ENCODE results near the gene PDLIM4.

The PDLIM4 gene

DNA sequence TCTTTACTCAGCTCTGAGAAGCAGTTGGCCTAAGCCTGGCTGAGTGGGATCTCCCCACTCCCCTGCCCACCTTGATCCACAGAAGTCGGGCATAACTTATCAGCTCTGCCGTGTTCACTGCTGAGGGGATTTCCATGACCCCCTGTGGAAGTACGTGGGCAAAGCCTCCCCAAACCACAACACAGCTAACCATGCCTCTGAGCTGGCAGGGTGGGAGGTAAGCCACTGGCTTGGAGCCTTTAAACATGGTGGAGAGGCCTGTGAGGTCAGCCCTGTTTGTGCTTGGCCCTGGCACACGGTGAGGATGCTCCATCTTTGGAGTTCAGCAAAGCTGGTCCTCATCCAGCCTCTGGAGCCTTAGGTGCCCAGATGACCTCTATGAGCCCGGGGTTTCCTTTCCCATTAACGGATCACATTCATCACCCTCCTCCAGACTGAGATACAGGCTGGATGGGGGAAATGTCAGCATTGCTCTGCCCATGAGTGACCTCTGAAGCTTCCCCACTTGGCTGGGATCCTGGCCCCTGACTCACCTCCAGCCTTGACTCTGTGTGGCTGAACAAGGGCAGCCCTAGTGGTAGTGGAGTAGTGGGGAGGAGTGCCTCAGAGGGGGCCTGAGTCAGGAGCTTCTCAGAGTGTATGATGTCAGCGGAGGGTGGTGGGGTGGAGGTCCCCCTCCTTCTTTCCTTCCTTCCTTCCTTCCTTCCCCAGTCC lies 6.2 kb downstream of the PDLIM4 start:
- Histone ChIP-seq H3K36me3 (ENCODE audit: insufficient read depth, low read length) (no peaks in the 10 kb centered on the region), H3K27ac (ENCODE audit: low read depth, low read length) (no peak overlapping the region), H3K4me1 (ENCODE audit: insufficient read depth, low read length) (peaks cover 16% of the 10 kb centered on the region; the same call in 1 of the 2 replicates)

DNA sequence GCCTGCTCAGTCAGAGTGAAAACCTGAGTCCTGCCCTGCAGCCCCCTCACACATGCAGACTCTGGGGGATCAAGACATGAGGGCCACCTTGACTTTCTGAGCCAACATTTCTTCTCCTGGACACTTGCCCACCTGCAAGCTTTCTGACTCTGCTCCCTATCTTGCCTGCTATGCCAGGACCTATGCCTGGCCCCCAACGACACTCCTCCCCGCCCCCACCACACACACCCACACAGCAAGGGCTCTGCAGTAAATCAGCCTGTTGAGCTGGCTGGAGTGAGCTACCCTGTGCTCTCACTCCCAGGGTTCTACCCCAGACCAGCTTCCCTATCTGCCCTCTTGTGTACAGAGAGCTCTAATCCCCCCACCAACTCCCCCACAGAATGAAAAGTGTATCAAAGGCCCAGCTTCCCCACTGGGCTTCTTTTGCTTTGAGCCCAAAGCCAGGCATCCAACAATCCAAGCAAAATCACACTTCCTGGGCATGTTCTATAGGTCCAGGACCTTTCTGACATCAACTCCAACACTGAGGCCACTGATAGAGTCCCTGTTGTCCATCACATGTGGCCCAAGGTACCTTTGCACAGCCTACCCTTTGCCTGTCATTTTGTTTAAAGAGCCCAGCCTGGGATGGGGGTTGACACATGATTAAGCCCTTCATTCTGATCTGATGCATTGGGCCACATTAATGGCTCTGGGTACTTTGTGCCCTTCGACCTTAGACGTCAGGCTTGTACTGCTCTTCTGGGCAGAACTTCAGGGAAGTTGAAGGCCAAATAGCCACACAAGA lies 7.2 kb downstream of the PDLIM4 start:
- no peaks in the 10 kb centered on the region for H3K36me3 ChIP-seq (ENCODE audit: insufficient read depth, low read length)
- H3K4me3 ChIP-seq (ENCODE audit: low read length) = no peak overlapping the region
- H3K9me3 ChIP-seq (ENCODE audit: insufficient read depth, low read depth, low read length) = no peaks in the 10 kb centered on the region
- 81% methylated on average over 4 of the region's 4 CpGs for WGBS
- H3K27me3 ChIP-seq (ENCODE audit: insufficient read depth, low read length) = no peaks in the 10 kb centered on the region
- H3K4me1 ChIP-seq (ENCODE audit: insufficient read depth, low read length) = peaks cover 11% of the 10 kb centered on the region; the same call in 1 of the 2 replicates
- H3K9ac ChIP-seq (ENCODE audit: low read depth, low read length) = no peak overlapping the region
- no peak overlapping the region for H3K27ac ChIP-seq (ENCODE audit: low read depth, low read length)

More for the DNA sequence above, 6.2 kb downstream of the PDLIM4 start:
- H3K9me3 ChIP-seq (ENCODE audit: insufficient read depth, low read depth, low read length) = no peaks in the 10 kb centered on the region
- no peak overlapping the region for H3K9ac ChIP-seq (ENCODE audit: low read depth, low read length)
- WGBS = 88% methylated on average over 6 of the region's 7 CpGs
- H3K4me3 ChIP-seq (ENCODE audit: low read length) = no peak overlapping the region
- peaks cover 3% of the 10 kb centered on the region; the same call in 1 of the 2 replicates for H3K27me3 ChIP-seq (ENCODE audit: insufficient read depth, low read length)

DNA sequence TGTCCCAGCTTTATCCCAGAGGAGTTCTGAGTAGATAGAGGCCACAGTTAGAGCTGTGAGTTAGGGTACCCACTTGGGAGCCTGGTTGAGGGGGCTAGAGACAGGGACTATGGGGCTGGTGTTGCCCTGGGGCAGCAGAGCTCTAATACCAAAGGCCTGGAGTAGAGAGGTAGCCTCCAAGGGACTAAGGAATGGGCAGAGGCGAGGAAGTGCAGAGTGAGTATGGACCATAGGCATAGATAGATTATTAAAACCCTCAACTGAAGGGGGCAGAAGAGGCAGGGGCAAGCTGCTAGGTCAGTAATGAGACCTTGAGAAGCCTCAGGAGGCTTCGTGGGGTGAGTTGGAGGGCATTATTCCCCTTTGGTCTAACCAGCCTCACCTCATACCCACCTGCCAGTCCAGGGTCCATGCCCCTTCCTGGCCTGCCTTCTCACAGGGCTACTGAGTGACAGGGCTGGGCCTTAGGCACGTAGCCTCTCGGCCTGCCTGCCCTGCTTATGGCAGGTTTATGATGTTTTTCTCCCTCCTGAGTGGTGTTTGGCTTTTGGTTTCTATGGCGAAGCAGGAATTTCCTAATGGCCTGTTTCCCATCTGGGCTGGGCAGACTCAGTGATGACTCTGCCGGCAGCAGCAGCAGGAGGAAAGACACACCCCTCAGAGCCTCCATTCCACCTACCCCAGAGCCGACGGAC lies 8.0 kb downstream of the PDLIM4 start:
- 76% methylated on average over 8 of the region's 8 CpGs for WGBS
- Histone ChIP-seq H3K4me3 (ENCODE audit: low read length) (no peak overlapping the region), H3K9ac (ENCODE audit: low read depth, low read length) (no peak overlapping the region), H3K9me3 (ENCODE audit: insufficient read depth, low read depth, low read length) (no peaks in the 10 kb centered on the region), H3K4me1 (ENCODE audit: insufficient read depth, low read length) (peaks cover 8% of the 10 kb centered on the region; the same call in 1 of the 2 replicates), H3K36me3 (ENCODE audit: insufficient read depth, low read length) (no peaks in the 10 kb centered on the region), H3K27me3 (ENCODE audit: insufficient read depth, low read length) (no peaks in the 10 kb centered on the region), H3K27ac (ENCODE audit: low read depth, low read length) (no peak overlapping the region)

DNA sequence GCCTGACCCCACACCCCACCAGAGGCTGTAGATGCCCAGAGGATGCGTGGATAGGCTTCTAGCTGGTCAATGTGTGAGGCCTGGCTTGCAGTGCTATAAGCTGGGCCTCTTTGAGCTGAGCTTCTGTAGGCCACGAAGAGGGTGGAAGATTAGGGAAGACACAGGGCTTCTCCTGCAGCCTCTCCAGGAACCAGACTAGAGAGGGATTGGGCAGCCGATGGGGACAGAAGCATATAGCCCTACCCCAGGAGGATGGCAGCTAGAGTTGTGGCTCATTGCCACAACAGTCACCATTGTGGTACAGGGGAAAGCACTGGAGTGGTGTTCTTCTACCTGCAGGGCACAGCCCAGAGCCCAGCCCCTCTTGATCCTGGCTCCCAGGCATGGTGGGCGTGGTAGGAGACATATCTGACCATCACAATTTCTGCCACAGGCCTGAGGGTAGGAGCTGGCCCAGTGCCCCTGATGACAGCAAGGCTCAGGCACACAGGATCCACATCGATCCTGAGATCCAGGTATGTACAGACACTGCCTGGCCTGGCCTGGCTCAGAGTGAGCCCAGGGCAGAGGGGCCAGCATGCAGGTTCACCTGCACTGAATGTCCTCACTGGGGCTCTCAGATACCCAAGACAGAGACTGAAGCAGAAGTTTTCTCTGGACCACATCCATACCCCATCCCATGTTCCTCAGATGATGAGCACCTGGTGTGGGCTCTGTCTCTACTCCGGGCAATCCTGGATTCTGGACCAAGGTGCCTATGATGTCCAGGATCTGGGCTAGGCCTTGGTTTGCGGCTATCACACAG lies 8.7 kb downstream of the PDLIM4 start:
- Histone ChIP-seq H3K27ac (ENCODE audit: low read depth, low read length) (no peak overlapping the region), H3K27me3 (ENCODE audit: insufficient read depth, low read length) (no peaks in the 10 kb centered on the region), H3K9ac (ENCODE audit: low read depth, low read length) (no peak overlapping the region), H3K9me3 (ENCODE audit: insufficient read depth, low read depth, low read length) (no peaks in the 10 kb centered on the region), H3K36me3 (ENCODE audit: insufficient read depth, low read length) (no peaks in the 10 kb centered on the region), H3K4me3 (ENCODE audit: low read length) (no peak overlapping the region), H3K4me1 (ENCODE audit: insufficient read depth, low read length) (peaks cover 6% of the 10 kb centered on the region; the same call in 1 of the 2 replicates)
- WGBS = 92% methylated on average over 7 of the region's 7 CpGs

DNA sequence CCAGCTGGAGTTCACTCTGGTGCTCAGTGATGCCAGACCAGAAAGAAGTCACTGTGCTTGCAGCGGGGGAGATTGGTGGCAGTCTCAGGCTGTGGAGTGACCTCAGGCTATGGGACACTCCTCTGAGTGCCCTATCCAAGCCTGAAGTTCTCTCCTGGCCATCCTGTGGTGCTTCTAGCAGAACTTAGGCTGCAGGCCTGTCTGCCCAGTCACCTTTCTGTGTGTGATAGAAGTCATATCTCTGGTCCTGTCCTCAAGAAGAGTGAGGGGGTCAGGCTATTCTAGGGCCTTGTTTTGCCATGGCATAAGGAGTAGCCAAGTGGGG lies 9.3 kb downstream of the PDLIM4 start:
- no peak overlapping the region for H3K4me3 ChIP-seq (ENCODE audit: low read length)
- peaks cover 6% of the 10 kb centered on the region; the same call in 1 of the 2 replicates for H3K4me1 ChIP-seq (ENCODE audit: insufficient read depth, low read length)
- no peak overlapping the region for H3K9ac ChIP-seq (ENCODE audit: low read depth, low read length)
- no peaks in the 10 kb centered on the region for H3K36me3 ChIP-seq (ENCODE audit: insufficient read depth, low read length)
- WGBS = 94% methylated on average over 1 of the region's 1 CpG
- no peaks in the 10 kb centered on the region for H3K9me3 ChIP-seq (ENCODE audit: insufficient read depth, low read depth, low read length)
- H3K27ac ChIP-seq (ENCODE audit: low read depth, low read length) = no peak overlapping the region
- H3K27me3 ChIP-seq (ENCODE audit: insufficient read depth, low read length) = no peaks in the 10 kb centered on the region

DNA sequence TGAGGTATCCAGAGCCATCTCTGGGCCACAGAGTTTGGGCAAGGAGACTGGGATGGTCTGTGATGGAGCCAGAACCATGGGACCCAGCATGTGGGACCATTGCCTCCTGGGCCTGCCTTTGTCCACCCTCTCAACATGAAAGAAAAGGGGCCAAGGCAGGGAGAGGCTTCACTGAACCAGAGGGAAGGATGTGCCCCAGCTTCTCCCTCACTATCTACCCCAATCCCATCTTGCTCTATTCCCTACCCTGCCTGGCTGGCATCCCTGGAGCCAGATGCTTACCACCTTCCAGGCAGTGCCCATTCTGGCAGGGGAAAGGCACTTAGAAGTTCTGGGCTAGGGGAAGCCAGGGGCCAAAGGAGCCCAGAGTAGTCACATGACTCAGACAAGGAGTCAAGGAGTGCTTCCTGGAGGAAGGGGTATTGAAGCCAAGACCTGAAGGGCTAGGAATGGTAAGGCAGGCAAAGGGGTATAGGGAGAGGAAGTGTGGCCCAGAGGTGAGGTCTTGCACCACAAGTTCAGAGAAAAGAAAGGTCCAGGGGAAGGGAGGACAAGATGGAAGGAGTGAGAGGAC lies 9.8 kb downstream of the PDLIM4 start:
- H3K4me3 ChIP-seq (ENCODE audit: low read length) = no peak overlapping the region
- no peak overlapping the region for H3K9ac ChIP-seq (ENCODE audit: low read depth, low read length)
- H3K4me1 ChIP-seq (ENCODE audit: insufficient read depth, low read length) = peaks cover 6% of the 10 kb centered on the region; the same call in 1 of the 2 replicates
- H3K9me3 ChIP-seq (ENCODE audit: insufficient read depth, low read depth, low read length) = no peaks in the 10 kb centered on the region
- H3K27me3 ChIP-seq (ENCODE audit: insufficient read depth, low read length) = no peaks in the 10 kb centered on the region
- H3K36me3 ChIP-seq (ENCODE audit: insufficient read depth, low read length) = no peaks in the 10 kb centered on the region
- H3K27ac ChIP-seq (ENCODE audit: low read depth, low read length) = no peak overlapping the region

DNA sequence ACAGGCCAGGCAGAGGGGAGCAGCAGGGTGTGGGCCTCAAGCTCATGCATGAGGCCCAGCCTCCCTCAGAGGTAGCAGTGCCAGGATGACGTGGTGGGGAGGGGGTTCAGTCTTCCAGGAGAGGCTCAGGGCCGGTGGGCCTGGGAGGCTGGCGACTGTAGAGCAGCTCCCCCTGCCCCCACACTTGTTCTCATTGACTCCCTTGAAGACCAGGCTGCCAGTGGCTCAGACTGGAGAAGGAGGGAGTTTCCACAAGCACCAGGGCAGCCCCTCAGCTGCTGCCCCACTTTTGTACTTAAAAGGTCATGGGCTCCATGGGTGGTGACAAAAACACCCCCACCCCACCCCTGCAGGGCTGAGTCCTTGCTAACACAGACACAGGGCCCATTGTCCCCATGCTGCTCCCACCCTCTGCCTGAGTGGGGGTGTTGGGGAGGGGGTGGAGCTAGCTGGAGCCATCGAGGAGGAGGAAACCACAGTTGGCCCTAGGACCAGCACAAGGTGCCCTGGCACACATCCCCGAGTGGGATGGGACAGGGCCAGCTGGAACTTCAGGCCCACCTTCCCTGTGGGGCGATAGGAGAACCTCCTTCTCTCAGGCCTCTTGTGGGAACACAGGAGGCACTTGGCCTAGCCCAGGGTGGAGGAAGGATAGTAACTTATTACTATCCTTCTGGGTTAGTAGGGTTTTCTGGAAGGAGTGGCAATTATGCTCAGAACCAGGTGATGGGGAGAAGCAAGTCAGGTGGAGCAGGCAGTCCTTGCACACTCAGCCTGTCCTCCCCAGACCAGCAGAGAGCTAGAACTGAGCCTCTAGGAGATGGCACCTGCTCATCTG lies 10.7 kb downstream of the PDLIM4 start:
- H3K4me3 ChIP-seq (ENCODE audit: low read length) = no peak overlapping the region
- no peak overlapping the region for H3K27ac ChIP-seq (ENCODE audit: low read depth, low read length)
- WGBS = 86% methylated on average over 6 of the region's 6 CpGs
- peaks cover 6% of the 10 kb centered on the region; the same call in 1 of the 2 replicates for H3K4me1 ChIP-seq (ENCODE audit: insufficient read depth, low read length)
- no peaks in the 10 kb centered on the region for H3K9me3 ChIP-seq (ENCODE audit: insufficient read depth, low read depth, low read length)
- H3K27me3 ChIP-seq (ENCODE audit: insufficient read depth, low read length) = no peaks in the 10 kb centered on the region
- H3K9ac ChIP-seq (ENCODE audit: low read depth, low read length) = no peak overlapping the region
- H3K36me3 ChIP-seq (ENCODE audit: insufficient read depth, low read length) = no peaks in the 10 kb centered on the region

DNA sequence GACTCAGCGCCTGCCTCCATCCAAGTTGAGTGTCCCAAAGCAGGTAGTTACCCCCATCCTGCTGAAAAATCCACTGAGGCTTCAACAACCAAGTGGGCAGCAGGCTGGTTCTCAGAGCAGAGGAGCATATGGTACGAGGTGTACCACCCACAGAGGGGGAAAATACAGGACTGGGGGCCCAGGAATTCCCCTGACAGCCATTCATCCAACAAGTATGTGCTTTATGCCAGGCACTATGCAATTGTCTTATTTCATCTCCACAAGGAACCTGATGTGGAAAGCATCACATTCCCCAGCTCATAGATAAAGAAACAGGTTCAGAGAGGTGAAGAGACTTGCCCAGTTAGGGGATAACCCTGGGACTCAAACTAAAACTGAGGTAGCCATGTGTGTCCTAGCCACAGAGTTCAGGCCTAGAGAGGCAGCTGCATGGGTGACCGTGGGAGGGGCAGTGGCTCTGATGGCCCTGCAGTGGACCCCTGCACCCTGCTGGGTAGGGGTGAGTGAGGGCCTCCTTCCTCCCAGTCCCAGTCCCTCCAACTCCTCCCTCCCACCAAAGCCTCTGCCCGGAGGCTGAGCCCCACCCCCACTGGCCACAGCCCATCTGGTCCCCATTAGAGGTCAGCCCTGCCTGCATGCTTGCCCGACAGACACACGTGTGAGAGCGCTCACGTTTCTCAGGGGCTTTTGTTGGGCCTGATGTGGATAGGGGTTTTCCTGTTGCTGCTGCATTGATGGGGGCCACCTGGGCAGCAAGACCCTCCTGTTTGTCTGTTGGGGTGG lies 11.5 kb downstream of the PDLIM4 start:
- no peak overlapping the region for H3K9ac ChIP-seq (ENCODE audit: low read depth, low read length)
- H3K4me3 ChIP-seq (ENCODE audit: low read length) = no peak overlapping the region
- WGBS = 68% methylated on average over 8 of the region's 8 CpGs
- H3K27me3 ChIP-seq (ENCODE audit: insufficient read depth, low read length) = no peaks in the 10 kb centered on the region
- no peak overlapping the region for H3K27ac ChIP-seq (ENCODE audit: low read depth, low read length)
- H3K9me3 ChIP-seq (ENCODE audit: insufficient read depth, low read depth, low read length) = no peaks in the 10 kb centered on the region
- H3K36me3 ChIP-seq (ENCODE audit: insufficient read depth, low read length) = no peaks in the 10 kb centered on the region
- H3K4me1 ChIP-seq (ENCODE audit: insufficient read depth, low read length) = peaks cover 6% of the 10 kb centered on the region; the same call in 1 of the 2 replicates

DNA sequence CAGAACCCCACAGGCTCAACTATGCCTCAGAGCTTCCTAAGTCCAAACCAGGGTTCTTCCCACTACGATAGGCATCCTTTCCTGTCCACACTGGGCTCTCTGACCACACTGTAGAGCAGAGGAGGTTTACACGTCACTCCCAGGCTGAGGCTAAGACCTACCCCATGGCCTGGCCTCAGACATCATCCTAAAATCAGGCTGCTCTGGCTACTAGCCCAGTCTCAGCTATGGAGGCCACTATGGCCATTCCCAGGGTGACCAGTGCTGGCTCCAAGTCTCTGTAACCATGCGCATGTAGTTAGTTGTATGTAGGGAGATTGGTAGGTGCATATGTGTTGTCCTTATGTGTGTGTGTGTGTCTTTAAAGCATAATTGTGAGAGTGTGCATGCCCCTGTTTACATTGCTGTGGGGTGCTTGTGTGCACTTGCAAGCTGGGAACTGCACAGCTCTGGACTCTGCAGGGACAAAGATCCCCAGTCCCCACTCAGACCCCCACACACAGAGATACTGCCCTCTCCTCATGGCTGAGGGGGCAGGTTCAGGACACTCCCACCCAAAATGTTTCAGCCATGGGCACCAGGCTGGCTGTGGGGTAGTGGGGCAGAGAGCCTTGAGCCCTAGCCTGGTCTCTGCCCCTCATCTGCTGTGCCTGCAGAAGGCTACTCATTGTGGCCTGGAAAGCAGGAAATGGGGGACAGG lies 12.3 kb downstream of the PDLIM4 start:
- Histone ChIP-seq H3K9ac (ENCODE audit: low read depth, low read length) (no peak overlapping the region), H3K4me1 (ENCODE audit: insufficient read depth, low read length) (peaks cover 6% of the 10 kb centered on the region; the same call in 1 of the 2 replicates), H3K27ac (ENCODE audit: low read depth, low read length) (no peak overlapping the region), H3K27me3 (ENCODE audit: insufficient read depth, low read length) (no peaks in the 10 kb centered on the region), H3K9me3 (ENCODE audit: insufficient read depth, low read depth, low read length) (no peaks in the 10 kb centered on the region), H3K36me3 (ENCODE audit: insufficient read depth, low read length) (no peaks in the 10 kb centered on the region), H3K4me3 (ENCODE audit: low read length) (no peak overlapping the region)
- WGBS = 94% methylated on average over 3 of the region's 3 CpGs

Measured in HUES64 (cell line).